SK-N-SH treated with all-trans-retinoic acid at 6 μM for 48 hours (cell line): ENCODE data around the gene SAMSN1.

Experiments
- ARNTL ChIP-seq: fragments of 450-650 bp; formaldehyde crosslinking; IDR thresholded peaks from 2 replicates; pipeline ENCODE4 v1.5.0; 2020; ENCODE audit warnings: low read depth, mild to moderate bottlenecking, moderate library complexity, borderline replicate concordance
- BACH2 ChIP-seq: fragments of 250-450 bp; sonication (Bioruptor Pico); IDR thresholded peaks from 2 replicates; pipeline ENCODE4 v1.9.0; 2021; ENCODE audit warnings: mild to moderate bottlenecking, borderline replicate concordance
- GLIS3 ChIP-seq: fragments of 250-450 bp; sonication (Bioruptor Pico); IDR thresholded peaks from 2 replicates; pipeline ENCODE4 v1.5.0; 2020; ENCODE audit warnings: mild to moderate bottlenecking, moderate library complexity
- OSR1 ChIP-seq: fragments of 250-450 bp; sonication (Bioruptor Pico); IDR thresholded peaks from 2 replicates; pipeline ENCODE4 v1.8.0; 2022; ENCODE audit warnings: moderate library complexity, mild to moderate bottlenecking, inconsistent platforms
- RARB ChIP-seq: fragments of 250-450 bp; sonication (Bioruptor Pico); IDR thresholded peaks from 2 replicates; pipeline ENCODE4 v1.8.0; 2021; ENCODE audit warnings: mild to moderate bottlenecking, moderate library complexity
- ZNF8 ChIP-seq: fragments of 450-650 bp; formaldehyde crosslinking; IDR thresholded peaks from 2 replicates; pipeline ENCODE4 v1.5.0; 2020; ENCODE audit warnings: mild to moderate bottlenecking, moderate library complexity
- TF ChIP-seq, protein P1 (sequence below): fragments of 250-450 bp; sonication (Bioruptor Pico); IDR thresholded peaks from 2 replicates; pipeline ENCODE4 v1.8.0; 2020; ENCODE audit warnings: mild to moderate bottlenecking, moderate library complexity, borderline replicate concordance

DNA sequence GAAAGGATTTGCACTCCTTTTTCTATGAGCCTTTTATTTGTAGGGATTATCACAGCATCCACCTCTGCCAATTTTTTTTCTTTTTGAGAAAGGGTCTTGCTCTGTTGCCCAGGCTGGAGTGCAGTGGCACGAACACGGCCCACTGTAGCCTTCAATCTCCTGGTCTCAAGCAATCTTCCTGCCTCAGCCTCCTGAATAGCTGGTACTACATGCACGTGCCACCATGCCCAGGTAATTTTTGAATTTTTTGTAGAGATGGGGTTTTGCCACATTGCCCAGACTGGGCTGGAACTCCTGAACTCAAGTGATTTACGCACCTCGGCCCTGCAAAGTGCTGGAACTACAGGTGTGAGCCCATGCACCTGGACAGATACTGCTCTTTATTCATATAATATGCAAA, 2.1 kb downstream of the SAMSN1 start:
- TF ChIP-seq ZNF8 (CRISPR knock-in tag) (no peak), GLIS3 (CRISPR knock-in tag) (no peak), BACH2 (no peak), ARNTL (CRISPR knock-in tag) (no peak), RARB (CRISPR knock-in tag) (no peak), OSR1 (CRISPR knock-in tag) (no peak)
- TF ChIP-seq, protein P1, sequence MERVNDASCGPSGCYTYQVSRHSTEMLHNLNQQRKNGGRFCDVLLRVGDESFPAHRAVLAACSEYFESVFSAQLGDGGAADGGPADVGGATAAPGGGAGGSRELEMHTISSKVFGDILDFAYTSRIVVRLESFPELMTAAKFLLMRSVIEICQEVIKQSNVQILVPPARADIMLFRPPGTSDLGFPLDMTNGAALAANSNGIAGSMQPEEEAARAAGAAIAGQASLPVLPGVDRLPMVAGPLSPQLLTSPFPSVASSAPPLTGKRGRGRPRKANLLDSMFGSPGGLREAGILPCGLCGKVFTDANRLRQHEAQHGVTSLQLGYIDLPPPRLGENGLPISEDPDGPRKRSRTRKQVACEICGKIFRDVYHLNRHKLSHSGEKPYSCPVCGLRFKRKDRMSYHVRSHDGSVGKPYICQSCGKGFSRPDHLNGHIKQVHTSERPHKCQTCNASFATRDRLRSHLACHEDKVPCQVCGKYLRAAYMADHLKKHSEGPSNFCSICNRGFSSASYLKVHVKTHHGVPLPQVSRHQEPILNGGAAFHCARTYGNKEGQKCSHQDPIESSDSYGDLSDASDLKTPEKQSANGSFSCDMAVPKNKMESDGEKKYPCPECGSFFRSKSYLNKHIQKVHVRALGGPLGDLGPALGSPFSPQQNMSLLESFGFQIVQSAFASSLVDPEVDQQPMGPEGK (CRISPR knock-in tag) = no peak
